Measurements from ENCODE around the gene CGN.

DNA sequence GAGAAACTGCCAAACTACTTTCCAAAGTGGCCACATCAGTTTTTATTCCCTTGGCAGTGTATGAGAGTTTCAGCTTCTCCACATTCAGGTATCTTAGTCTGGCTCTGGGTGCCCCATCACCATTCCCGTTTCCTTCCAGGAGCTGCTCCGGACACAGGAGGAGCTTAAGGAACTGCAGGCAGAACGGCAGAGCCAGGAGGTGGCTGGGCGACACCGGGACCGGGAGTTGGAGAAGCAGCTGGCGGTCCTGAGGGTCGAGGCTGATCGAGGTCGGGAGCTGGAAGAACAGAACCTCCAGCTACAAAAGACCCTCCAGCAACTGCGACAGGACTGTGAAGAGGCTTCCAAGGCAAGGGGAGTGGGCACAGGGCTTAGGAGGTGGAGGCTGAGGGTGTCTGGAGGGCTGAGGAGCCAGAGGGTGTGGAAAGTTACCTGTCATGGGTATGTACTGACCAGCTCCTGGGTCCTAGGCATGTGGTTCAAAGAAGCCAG is 18.1 kb downstream of the CGN start:
- TF ChIP-seq POLR2A (IDR thresholded peaks at IDR 0.05; ENCODE audit: low read depth, low read length) (no peak), POLR2AphosphoS5 (IDR thresholded peaks at IDR 0.05; ENCODE audit: low read depth, low read length) (no peak)

Measured in GM12892 (cell line).